Peyer's patch (tissue), 4 donors: ENCODE results near the gene ELAVL1.

ENCODE experiments used
- POLR2A ChIP-seq, 2 donors: fragments of 450-650 bp; IDR thresholded peaks; one replicate each; pipeline ENCODE4 v1.5.1; 2017; ENCODE audit warnings: antibody characterized with exemption in 2 of 2, mild to moderate bottlenecking in 2 of 2, moderate library complexity in 2 of 2
- TF ChIP-seq, protein P1 (sequence below), 6 experiments: fragments of 450-650 bp in 4 of 6; fragments of 200-600 bp in 2 of 6; sonication (generic) in 1 of 6; IDR thresholded peaks; one replicate each; pipeline ENCODE4 v1.5.1; 2017 to 2019; ENCODE audit warnings: antibody characterized with exemption in 6 of 6, mild to moderate bottlenecking in 3 of 6, moderate library complexity in 1 of 6

DNA sequence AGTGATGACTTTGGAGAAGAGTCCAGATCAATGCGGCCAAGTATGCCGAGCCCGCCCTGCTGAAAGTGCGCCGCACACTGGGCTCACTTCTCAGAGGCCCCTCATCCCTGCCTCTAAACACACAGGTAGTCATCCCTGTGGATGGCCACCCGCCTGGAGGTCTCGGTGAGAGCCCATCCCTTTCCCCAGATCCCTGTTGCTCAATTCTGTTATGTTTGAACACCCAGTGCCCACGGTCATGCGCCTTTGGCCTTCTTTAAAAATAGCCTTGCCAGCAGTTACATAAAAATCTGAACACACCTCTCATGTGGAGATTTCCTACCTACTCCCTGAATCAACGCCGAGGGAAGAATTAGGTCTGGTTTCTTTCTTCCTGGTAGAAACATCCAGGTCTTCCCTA is 11.9 kb downstream of the ELAVL1 start:
- TF ChIP-seq, protein P1, sequence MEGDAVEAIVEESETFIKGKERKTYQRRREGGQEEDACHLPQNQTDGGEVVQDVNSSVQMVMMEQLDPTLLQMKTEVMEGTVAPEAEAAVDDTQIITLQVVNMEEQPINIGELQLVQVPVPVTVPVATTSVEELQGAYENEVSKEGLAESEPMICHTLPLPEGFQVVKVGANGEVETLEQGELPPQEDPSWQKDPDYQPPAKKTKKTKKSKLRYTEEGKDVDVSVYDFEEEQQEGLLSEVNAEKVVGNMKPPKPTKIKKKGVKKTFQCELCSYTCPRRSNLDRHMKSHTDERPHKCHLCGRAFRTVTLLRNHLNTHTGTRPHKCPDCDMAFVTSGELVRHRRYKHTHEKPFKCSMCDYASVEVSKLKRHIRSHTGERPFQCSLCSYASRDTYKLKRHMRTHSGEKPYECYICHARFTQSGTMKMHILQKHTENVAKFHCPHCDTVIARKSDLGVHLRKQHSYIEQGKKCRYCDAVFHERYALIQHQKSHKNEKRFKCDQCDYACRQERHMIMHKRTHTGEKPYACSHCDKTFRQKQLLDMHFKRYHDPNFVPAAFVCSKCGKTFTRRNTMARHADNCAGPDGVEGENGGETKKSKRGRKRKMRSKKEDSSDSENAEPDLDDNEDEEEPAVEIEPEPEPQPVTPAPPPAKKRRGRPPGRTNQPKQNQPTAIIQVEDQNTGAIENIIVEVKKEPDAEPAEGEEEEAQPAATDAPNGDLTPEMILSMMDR (IDR thresholded peaks at IDR 0.05), result no peak
- no peak for TF ChIP-seq POLR2A (IDR thresholded peaks at IDR 0.05)
